PC-9 (cell line): Measurements from ENCODE around the gene FBXL15. TPM values are rescaled to one million over a fixed set of nuclear protein-coding genes. Genes with fewer than 3 reads are reported as not detected.

ENCODE experiments used
- BruUV-seq: library from RNA; stranded (reverse); fragments of 400-500 nt; replicated peaks from 2 replicates; lab custom pipeline; 2021; lab: Mats Ljungman, UMichigan
- CTCF ChIA-PET: fragments of 300-600 bp; sonication (Branson Sonifier 250); formaldehyde crosslinking; loops from one replicate; lab custom pipeline; 2022; ENCODE audit warnings: antibody characterized with exemption; lab: Charles Lee
- POLR2A ChIA-PET: fragments of 300-600 bp; sonication (Branson Sonifier 250); formaldehyde crosslinking; loops from one replicate; lab custom pipeline; 2022; ENCODE audit warnings: antibody characterized with exemption; ENCODE audit not compliant: unreplicated experiment; lab: Charles Lee
- DNase-seq, 2 experiments: peaks; one replicate each; pipeline versions ENCODE4 v3.0.0 to v3.0.0-alpha.2; 2015 to 2022; ENCODE audit warnings: mixed read lengths in 1 of 2
- H2AFZ ChIP-seq: fragments of 200-600 bp; sonication (generic); 2 replicates; pipeline ENCODE4 v1.8.1; 2017; ENCODE audit warnings: antibody characterized with exemption
- H3F3A ChIP-seq: fragments of 200-600 bp; sonication (generic); 2 replicates; pipeline ENCODE4 v1.8.1; 2017; ENCODE audit warnings: antibody characterized with exemption, mild to moderate bottlenecking, low read depth; ENCODE audit not compliant: insufficient read depth
- H3K27ac ChIP-seq: fragments of 200-600 bp; sonication (generic); 2 replicates; pipeline ENCODE4 v1.6.1; 2016; ENCODE audit warnings: mixed run types
- H3K27me3 ChIP-seq: fragments of 200-600 bp; sonication (generic); 2 replicates; pipeline ENCODE4 v1.6.1; 2016; ENCODE audit warnings: low read depth, mixed run types; ENCODE audit not compliant: insufficient read depth
- H3K36me3 ChIP-seq: fragments of 200-600 bp; sonication (generic); 2 replicates; pipeline ENCODE4 v1.6.1; 2016; ENCODE audit warnings: low read depth, mixed run types
- H3K4me1 ChIP-seq: fragments of 200-600 bp; sonication (generic); replicated peaks from 2 replicates; pipeline ENCODE4 v1.6.1; 2016; ENCODE audit warnings: mixed run types; ENCODE audit not compliant: insufficient read depth
- H3K4me2 ChIP-seq: fragments of 200-600 bp; sonication (generic); 2 replicates; pipeline ENCODE4 v1.6.1; 2017; ENCODE audit warnings: mixed run types
- H3K4me3 ChIP-seq: fragments of 200-600 bp; sonication (generic); 2 replicates; pipeline ENCODE4 v1.6.1; 2016; ENCODE audit warnings: mixed run types
- H3K79me2 ChIP-seq: fragments of 200-600 bp; sonication (generic); 2 replicates; pipeline ENCODE4 v1.6.1; 2017; ENCODE audit warnings: low read depth, mixed run types
- H3K9me2 ChIP-seq: fragments of 200-600 bp; sonication (generic); 2 replicates; pipeline ENCODE4 v1.8.1; 2017; ENCODE audit warnings: mild to moderate bottlenecking; ENCODE audit not compliant: insufficient read depth
- H3K9me3 ChIP-seq: fragments of 200-600 bp; sonication (generic); 2 replicates; pipeline ENCODE4 v1.8.1; 2016; ENCODE audit warnings: low read depth; ENCODE audit not compliant: insufficient read depth
- H4K20me1 ChIP-seq: fragments of 200-600 bp; sonication (generic); 2 replicates; pipeline ENCODE4 v1.8.1; 2017; ENCODE audit not compliant: insufficient read depth
- CTCF ChIP-seq: fragments of 200-600 bp; sonication (generic); conservative IDR thresholded peaks from 2 replicates; pipeline ENCODE4 v1.6.1; 2017; ENCODE audit warnings: mixed run types, antibody characterized with exemption, mild to moderate bottlenecking, moderate library complexity
- EZH2 ChIP-seq: fragments of 200-600 bp; sonication (generic); IDR thresholded peaks from 2 replicates; pipeline ENCODE4 v1.8.0; 2017; ENCODE audit warnings: antibody characterized with exemption, low read depth
- intact Hi-C: fragments of 100-400 bp; cut with micrococcal nuclease; formaldehyde crosslinking; loops from one replicate; pipeline ENCODE4 v1.10.0; 2022; ENCODE audit not compliant: unreplicated experiment
- total RNA-seq: library from RNA; stranded (reverse); gene quantifications from 2 replicates; pipeline ENCODE4 v1.2.3, GENCODE V29; 2021

FBXL15 gene
- total RNA-seq, 1 experiment from 2014 or later, result 6.2 TPM

GRCh38 chr10:102424145-102424544 is 3.5 kb downstream of the FBXL15 start:
- Histone ChIP-seq H3K27me3 (no peaks in the 10 kb centered on the region), H3K36me3 (no peaks in the 10 kb centered on the region), H4K20me1 (no peaks in the 10 kb centered on the region), H3K4me2 (no peak overlapping the region), H3K27ac (no peak overlapping the region), H3K79me2 (no peaks in the 10 kb centered on the region), H3F3A (no peaks in the 10 kb centered on the region; the same call in 1 of the 2 replicates), H3K9me2 (no peaks in the 10 kb centered on the region), H3K4me1 (peaks cover 5% of the 10 kb centered on the region; the same call in 1 of the 2 replicates), H3K4me3 (no peak overlapping the region), H3K9me3 (no peaks in the 10 kb centered on the region), H2AFZ (no peak overlapping the region)
- no TSS peak for BruUV-seq
- no peak for TF ChIP-seq CTCF
- no peak for TF ChIP-seq EZH2
- CTCF ChIA-PET, result no interaction called here
- intact Hi-C loops, result loop anchor here (5.0 kb wide), 2 partner anchors 38 to 158 kb away; no protein-coding TSS in a partner anchor
- POLR2A ChIA-PET, result no interaction called here
- DNase-seq, result no peak

GRCh38 chr10:102424916-102425315 is 4.3 kb downstream of the FBXL15 start:
- BruUV-seq, result no TSS peak
- Histone ChIP-seq H3F3A (no peaks in the 10 kb centered on the region; the same call in 1 of the 2 replicates), H3K27ac (no peak overlapping the region), H3K9me2 (no peaks in the 10 kb centered on the region), H3K27me3 (no peaks in the 10 kb centered on the region), H3K9me3 (no peaks in the 10 kb centered on the region), H3K4me2 (no peak overlapping the region), H2AFZ (no peak overlapping the region), H3K79me2 (no peaks in the 10 kb centered on the region), H4K20me1 (no peaks in the 10 kb centered on the region), H3K4me3 (no peak overlapping the region), H3K36me3 (no peaks in the 10 kb centered on the region), H3K4me1 (peaks cover 5% of the 10 kb centered on the region; the same call in 1 of the 2 replicates)
- no peak for TF ChIP-seq CTCF
- no peak for TF ChIP-seq EZH2
- intact Hi-C loops, result loop anchor here (5.0 kb wide), 2 partner anchors 37 to 157 kb away; no protein-coding TSS in a partner anchor
- POLR2A ChIA-PET, result no interaction called here
- CTCF ChIA-PET, result no interaction called here
- DNase-seq, result no peak

- H3K79me2 ChIP-seq, result no peaks in the 10 kb centered on the region
- BruUV-seq, result no TSS peak
- no peak for DNase-seq
- ChIA-PET POLR2A (no interaction called here), CTCF (no interaction called here)
- H3K9me2 ChIP-seq, result no peaks in the 10 kb centered on the region
- no peak overlapping the region for H3K4me3 ChIP-seq
- no peaks in the 10 kb centered on the region for H3K9me3 ChIP-seq
- TF ChIP-seq CTCF (no peak), EZH2 (no peak)
- no peak overlapping the region for H3K4me2 ChIP-seq
- H3K4me1 ChIP-seq, result peaks cover 5% of the 10 kb centered on the region; the same call in 1 of the 2 replicates
- H3K27me3 ChIP-seq, result no peaks in the 10 kb centered on the region
- no peaks in the 10 kb centered on the region; the same call in 1 of the 2 replicates for H3F3A ChIP-seq
- no peak overlapping the region for H3K27ac ChIP-seq
- no peaks in the 10 kb centered on the region for H3K36me3 ChIP-seq
- intact Hi-C loops, result no loop called here
- H4K20me1 ChIP-seq, result no peaks in the 10 kb centered on the region
- H2AFZ ChIP-seq, result no peak overlapping the region
Observed at GRCh38 chr10:102425444-102425843, 4.8 kb downstream of the FBXL15 start.
